MM.1S (cell line): ENCODE results near the gene CPXM1.
A peak's percentile ranks its signal among the peaks of the same experiment; 100 is the strongest.

Experiments
- EZH2 ChIP-seq: fragments of 300-600 bp; sonication (generic); optimal IDR thresholded peaks from 2 replicates; pipeline ENCODE3; 2017; ENCODE audit warnings: low read depth, mild to moderate bottlenecking, antibody characterized with exemption, low read length, mixed read lengths
- EZH2phosphoT487 ChIP-seq: fragments of 300-600 bp; sonication (generic); IDR thresholded peaks from 2 replicates; pipeline ENCODE4 v1.6.1; 2018; ENCODE audit warnings: antibody characterized with exemption, low read length
- TF ChIP-seq, protein P1 (sequence below): fragments of 300-600 bp; sonication (generic); IDR thresholded peaks from 2 replicates; pipeline ENCODE4 v1.5.1; 2016; ENCODE audit warnings: antibody characterized with exemption, low read length, mixed read lengths

DNA sequence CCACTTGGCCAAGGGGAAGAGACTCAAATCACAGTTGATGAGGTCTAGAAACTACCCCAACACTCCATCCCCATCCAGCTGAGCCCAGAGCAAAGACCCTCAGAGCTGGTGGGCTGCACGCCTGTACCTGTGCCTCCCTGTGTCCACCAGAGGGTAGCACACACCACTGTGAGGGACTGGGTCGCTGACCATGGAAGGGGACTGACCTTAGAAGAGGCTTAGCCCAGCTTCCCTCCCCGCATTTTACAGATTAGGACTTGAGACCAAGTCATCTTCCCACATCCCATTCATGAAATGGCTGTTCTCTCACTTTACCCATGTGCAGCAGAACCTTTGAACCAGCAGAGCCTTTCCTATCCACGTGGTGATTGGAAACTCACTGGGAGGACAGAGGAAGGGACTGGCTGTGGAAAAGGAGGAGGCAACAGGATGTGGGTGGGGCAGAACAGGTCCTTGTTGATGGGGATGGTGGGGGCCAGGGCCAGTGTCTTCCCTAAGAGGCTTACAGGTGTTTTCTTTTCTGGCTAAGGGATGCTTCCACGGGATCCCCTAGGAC, 44.3 kb downstream of the CPXM1 start:
- TF ChIP-seq, protein P1, sequence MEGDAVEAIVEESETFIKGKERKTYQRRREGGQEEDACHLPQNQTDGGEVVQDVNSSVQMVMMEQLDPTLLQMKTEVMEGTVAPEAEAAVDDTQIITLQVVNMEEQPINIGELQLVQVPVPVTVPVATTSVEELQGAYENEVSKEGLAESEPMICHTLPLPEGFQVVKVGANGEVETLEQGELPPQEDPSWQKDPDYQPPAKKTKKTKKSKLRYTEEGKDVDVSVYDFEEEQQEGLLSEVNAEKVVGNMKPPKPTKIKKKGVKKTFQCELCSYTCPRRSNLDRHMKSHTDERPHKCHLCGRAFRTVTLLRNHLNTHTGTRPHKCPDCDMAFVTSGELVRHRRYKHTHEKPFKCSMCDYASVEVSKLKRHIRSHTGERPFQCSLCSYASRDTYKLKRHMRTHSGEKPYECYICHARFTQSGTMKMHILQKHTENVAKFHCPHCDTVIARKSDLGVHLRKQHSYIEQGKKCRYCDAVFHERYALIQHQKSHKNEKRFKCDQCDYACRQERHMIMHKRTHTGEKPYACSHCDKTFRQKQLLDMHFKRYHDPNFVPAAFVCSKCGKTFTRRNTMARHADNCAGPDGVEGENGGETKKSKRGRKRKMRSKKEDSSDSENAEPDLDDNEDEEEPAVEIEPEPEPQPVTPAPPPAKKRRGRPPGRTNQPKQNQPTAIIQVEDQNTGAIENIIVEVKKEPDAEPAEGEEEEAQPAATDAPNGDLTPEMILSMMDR, result peak; percentile 35
- TF ChIP-seq EZH2phosphoT487 (no peak), EZH2 (no peak)
